HCT116 (cell line): Measurements from ENCODE around the gene HDHD5. TPM values are rescaled to one million over a fixed set of nuclear protein-coding genes. Genes with fewer than 3 reads are reported as not detected.

ENCODE experiments used
- ATAC-seq: fragments of 200-7000 bp; cut with Tn5 transposase; 2 replicates; pipeline ENCODE4 v1.9.1; 2020; ENCODE audit warnings: mild to moderate bottlenecking, moderate library complexity
- BruUV-seq: library from RNA; stranded (reverse); fragments of 400-500 nt; replicated peaks from 2 replicates; lab custom pipeline; 2021; lab: Mats Ljungman, UMichigan
- CTCF ChIA-PET: fragments of 300-600 bp; sonication (Branson Sonifier 250); formaldehyde crosslinking; loops from one replicate; lab custom pipeline; 2021; ENCODE audit warnings: antibody characterized with exemption; lab: Charles Lee
- POLR2A ChIA-PET: fragments of 300-600, 350-600 bp; sonication (Branson Sonifier 250); formaldehyde crosslinking; loops from one replicate; lab custom pipeline; 2021; ENCODE audit warnings: antibody characterized with exemption; lab: Charles Lee
- RAD21 ChIA-PET, 2 experiments: fragments of 300-600 bp; sonication (Branson Sonifier 250); formaldehyde crosslinking; loops; one replicate each; lab custom pipeline; 2023; ENCODE audit warnings: low total read pairs in 2 of 2; ENCODE audit not compliant: uncharacterized antibody in 2 of 2, unreplicated experiment in 2 of 2, low non-redundant PET in 1 of 2; lab: Charles Lee
- DNase-seq: peaks from one replicate; pipeline ENCODE4 v3.0.0-alpha.2; 2010; ENCODE audit warnings: low read depth, low spot score
- H2AFZ ChIP-seq: fragments of 200-600 bp; shearing (Covaris generic), sonication (generic); 2 replicates; pipeline ENCODE4 v1.6.1; 2017; ENCODE audit warnings: low read depth, mixed run types, mixed read lengths, antibody characterized with exemption, low read length; ENCODE audit not compliant: poor library complexity, severe bottlenecking
- H3K27ac ChIP-seq: 2 replicates; pipeline ENCODE4 v1.5.1; 2012; ENCODE audit warnings: low read depth, low read length
- H3K27me3 ChIP-seq: fragments of 200-600 bp; sonication (generic); 2 replicates; pipeline ENCODE4 v1.6.1; 2016; ENCODE audit warnings: mixed run types, low read length, mixed read lengths; ENCODE audit not compliant: insufficient read depth
- H3K36me3 ChIP-seq, 2 experiments: fragments of 200-500 bp in 1 of 2; fragments of 200-600 bp in 1 of 2; sonication (Bioruptor generic) in 1 of 2; sonication (generic) in 1 of 2; 2 replicates each; pipeline versions ENCODE4 v1.5.1 to v1.6.1; 2014 to 2016; ENCODE audit warnings: low read length in 2 of 2, inconsistent platforms in 1 of 2, mixed read lengths in 1 of 2, mixed run types in 1 of 2; ENCODE audit not compliant: insufficient read depth in 2 of 2, control insufficient read depth in 1 of 2
- H3K4me1 ChIP-seq, 2 experiments: fragments of 200-600 bp in 1 of 2; sonication (generic) in 1 of 2; 2 replicates each; pipeline versions ENCODE4 v1.5.1 to v1.6.1; 2012 to 2017; ENCODE audit warnings: low read length in 2 of 2, inconsistent platforms in 1 of 2, mild to moderate bottlenecking in 1 of 2, mixed read lengths in 1 of 2, mixed run types in 1 of 2, moderate library complexity in 1 of 2; ENCODE audit not compliant: insufficient read depth in 2 of 2, control insufficient read depth in 1 of 2
- H3K4me2 ChIP-seq: fragments of 200-600 bp; sonication (generic); 2 replicates; pipeline ENCODE4 v1.6.1; 2017; ENCODE audit warnings: mixed run types, low read length, mixed read lengths
- H3K4me3 ChIP-seq, 2 experiments: fragments of 200-600 bp in 1 of 2; sonication (generic) in 1 of 2; replicated peaks in 1 of 2; 2 replicates each; pipeline ENCODE4 v1.5.1; 2011 to 2016; ENCODE audit warnings: low read length in 2 of 2, control low read depth in 1 of 2, low read depth in 1 of 2, mild to moderate bottlenecking in 1 of 2, mixed read lengths in 1 of 2, mixed run types in 1 of 2
- H3K79me2 ChIP-seq: fragments of 200-600 bp; sonication (generic); 2 replicates; pipeline ENCODE4 v1.6.1; 2017; ENCODE audit warnings: mild to moderate bottlenecking, mixed run types, low read length, moderate library complexity, mixed read lengths; ENCODE audit not compliant: insufficient read depth
- H3K9ac ChIP-seq: fragments of 200-600 bp; sonication (generic); 2 replicates; pipeline ENCODE4 v1.6.1; 2016; ENCODE audit warnings: low read length, mixed read lengths
- H3K9me2 ChIP-seq: fragments of 200-600 bp; sonication (generic), shearing (Covaris generic); 2 replicates; pipeline ENCODE4 v1.6.1; 2017; ENCODE audit warnings: mixed run types, mild to moderate bottlenecking, moderate library complexity; ENCODE audit not compliant: insufficient read depth
- H3K9me3 ChIP-seq, 2 experiments: fragments of 200-500 bp in 1 of 2; fragments of 200-600 bp in 1 of 2; sonication (Bioruptor generic) in 1 of 2; sonication (generic) in 1 of 2; 2 replicates each; pipeline ENCODE4 v1.6.1; 2014 to 2017; ENCODE audit warnings: low read length in 2 of 2, mixed read lengths in 2 of 2, inconsistent platforms in 1 of 2, low read depth in 1 of 2, mild to moderate bottlenecking in 1 of 2, mixed run types in 1 of 2, moderate library complexity in 1 of 2; ENCODE audit not compliant: control insufficient read depth in 1 of 2, insufficient read depth in 1 of 2
- H4K20me1 ChIP-seq: fragments of 200-600 bp; sonication (generic), shearing (Covaris generic); 2 replicates; pipeline ENCODE4 v1.6.1; 2017; ENCODE audit warnings: mixed run types, mild to moderate bottlenecking, moderate library complexity; ENCODE audit not compliant: insufficient read depth
- CBX3 ChIP-seq: IDR thresholded peaks from 2 replicates; pipeline ENCODE4 v1.6.1; 2012; ENCODE audit warnings: low read depth
- EGR1 ChIP-seq: IDR thresholded peaks from 2 replicates; pipeline ENCODE4 v1.6.1; 2012; ENCODE audit warnings: low read depth
- ELF1 ChIP-seq: IDR thresholded peaks from 2 replicates; pipeline ENCODE4 v1.6.1; 2012; ENCODE audit warnings: low read depth, borderline replicate concordance
- FOSL1 ChIP-seq: IDR thresholded peaks from 2 replicates; pipeline ENCODE4 v1.6.1; 2012; ENCODE audit warnings: low read depth
- JUND ChIP-seq: IDR thresholded peaks from 2 replicates; pipeline ENCODE4 v1.6.1; 2012
- POLR2A ChIP-seq: IDR thresholded peaks from 2 replicates; pipeline ENCODE4 v1.7.0; 2011; ENCODE audit warnings: borderline replicate concordance; ENCODE audit not compliant: insufficient read depth, insufficient read length; ENCODE audit errors: extremely low read depth
- SIN3A ChIP-seq: IDR thresholded peaks from 2 replicates; pipeline ENCODE4 v1.6.1; 2012; ENCODE audit warnings: low read depth
- SRF ChIP-seq: IDR thresholded peaks from 2 replicates; pipeline ENCODE4 v1.6.1; 2012; ENCODE audit warnings: low read depth
- TCF7L2 ChIP-seq: IDR thresholded peaks from 2 replicates; pipeline ENCODE4 v1.7.0; 2011; ENCODE audit warnings: borderline replicate concordance, inconsistent platforms; ENCODE audit not compliant: insufficient read depth, insufficient read length; ENCODE audit errors: extremely low read depth
- YY1 ChIP-seq: IDR thresholded peaks from 2 replicates; pipeline ENCODE4 v1.6.1; 2011; ENCODE audit warnings: low read length, low read depth, moderate library complexity, mild to moderate bottlenecking; ENCODE audit not compliant: insufficient replicate concordance; ENCODE audit errors: extremely low read depth
- ZBTB33 ChIP-seq: IDR thresholded peaks from 2 replicates; pipeline ENCODE4 v1.6.1; 2011; ENCODE audit warnings: mild to moderate bottlenecking, low read length, moderate library complexity; ENCODE audit not compliant: insufficient replicate concordance; ENCODE audit errors: extremely low read depth
- ZFX ChIP-seq: fragments of 450-650 bp; IDR thresholded peaks from 2 replicates; pipeline ENCODE4 v1.6.1; 2017
- intact Hi-C: fragments of 100-400 bp; cut with micrococcal nuclease; formaldehyde crosslinking; loops from 2 replicates; pipeline ENCODE4 v1.10.0; 2022
- total RNA-seq: library from RNA; stranded (reverse); gene quantifications from one replicate; pipeline ENCODE4 v1.2.1, GENCODE V29; 2021; ENCODE audit not compliant: unreplicated experiment
- TF ChIP-seq, protein P1 (sequence below): IDR thresholded peaks from 2 replicates; pipeline ENCODE4 v1.6.1; 2012; ENCODE audit warnings: low read depth
- TF ChIP-seq, protein P2 (sequence below), 3 experiments: fragments of 200-600 bp in 1 of 3; sonication (generic) in 1 of 3; IDR thresholded peaks in 2 of 3; conservative IDR thresholded peaks in 1 of 3; 2 replicates each; pipeline ENCODE4 v1.5.1; 2012 to 2017; ENCODE audit warnings: low read depth in 2 of 3, low read length in 2 of 3, antibody characterized with exemption in 1 of 3, borderline replicate concordance in 1 of 3, control low read depth in 1 of 3, mild to moderate bottlenecking in 1 of 3, mixed read lengths in 1 of 3, mixed run types in 1 of 3, moderate library complexity in 1 of 3; ENCODE audit not compliant: insufficient read depth in 1 of 3
- TF ChIP-seq, protein P3 (sequence below): IDR thresholded peaks from 2 replicates; pipeline ENCODE4 v1.6.1; 2012

The HDHD5 gene
- total RNA-seq, 1 experiment from 2014 or later: 70.1 TPM

- DNase-seq: no peak
- Histone ChIP-seq H3K4me1 (no peaks in the 10 kb centered on the region), H2AFZ (no peak overlapping the region), H3K9ac (no peak overlapping the region), H3K36me3 (peaks cover 12 to 16% of the 10 kb centered on the region in 2 experiments; a peak in 2 of 4 replicates), H3K9me2 (no peaks in the 10 kb centered on the region), H3K27me3 (no peaks in the 10 kb centered on the region), H3K27ac (no peak overlapping the region), H4K20me1 (no peaks in the 10 kb centered on the region), H3K79me2 (no peaks in the 10 kb centered on the region), H3K9me3 (no peaks in the 10 kb centered on the region), H3K4me2 (no peak overlapping the region), H3K4me3 (no peak overlapping the region)
- ChIA-PET CTCF (no interaction called here), RAD21 (no interaction called here), POLR2A (no interaction called here)
- no TSS peak for BruUV-seq
- intact Hi-C loops: no loop called here
- ATAC-seq: no peak
- TF ChIP-seq YY1: no peak
- TF ChIP-seq ZFX: no peak
- TF ChIP-seq, protein P1, sequence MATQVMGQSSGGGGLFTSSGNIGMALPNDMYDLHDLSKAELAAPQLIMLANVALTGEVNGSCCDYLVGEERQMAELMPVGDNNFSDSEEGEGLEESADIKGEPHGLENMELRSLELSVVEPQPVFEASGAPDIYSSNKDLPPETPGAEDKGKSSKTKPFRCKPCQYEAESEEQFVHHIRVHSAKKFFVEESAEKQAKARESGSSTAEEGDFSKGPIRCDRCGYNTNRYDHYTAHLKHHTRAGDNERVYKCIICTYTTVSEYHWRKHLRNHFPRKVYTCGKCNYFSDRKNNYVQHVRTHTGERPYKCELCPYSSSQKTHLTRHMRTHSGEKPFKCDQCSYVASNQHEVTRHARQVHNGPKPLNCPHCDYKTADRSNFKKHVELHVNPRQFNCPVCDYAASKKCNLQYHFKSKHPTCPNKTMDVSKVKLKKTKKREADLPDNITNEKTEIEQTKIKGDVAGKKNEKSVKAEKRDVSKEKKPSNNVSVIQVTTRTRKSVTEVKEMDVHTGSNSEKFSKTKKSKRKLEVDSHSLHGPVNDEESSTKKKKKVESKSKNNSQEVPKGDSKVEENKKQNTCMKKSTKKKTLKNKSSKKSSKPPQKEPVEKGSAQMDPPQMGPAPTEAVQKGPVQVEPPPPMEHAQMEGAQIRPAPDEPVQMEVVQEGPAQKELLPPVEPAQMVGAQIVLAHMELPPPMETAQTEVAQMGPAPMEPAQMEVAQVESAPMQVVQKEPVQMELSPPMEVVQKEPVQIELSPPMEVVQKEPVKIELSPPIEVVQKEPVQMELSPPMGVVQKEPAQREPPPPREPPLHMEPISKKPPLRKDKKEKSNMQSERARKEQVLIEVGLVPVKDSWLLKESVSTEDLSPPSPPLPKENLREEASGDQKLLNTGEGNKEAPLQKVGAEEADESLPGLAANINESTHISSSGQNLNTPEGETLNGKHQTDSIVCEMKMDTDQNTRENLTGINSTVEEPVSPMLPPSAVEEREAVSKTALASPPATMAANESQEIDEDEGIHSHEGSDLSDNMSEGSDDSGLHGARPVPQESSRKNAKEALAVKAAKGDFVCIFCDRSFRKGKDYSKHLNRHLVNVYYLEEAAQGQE: no peak
- TF ChIP-seq CBX3: no peak
- TF ChIP-seq FOSL1: no peak
- no peak for TF ChIP-seq SRF
- TF ChIP-seq ELF1: no peak
- no peak for TF ChIP-seq POLR2A
- TF ChIP-seq JUND: no peak
- TF ChIP-seq, protein P2, sequence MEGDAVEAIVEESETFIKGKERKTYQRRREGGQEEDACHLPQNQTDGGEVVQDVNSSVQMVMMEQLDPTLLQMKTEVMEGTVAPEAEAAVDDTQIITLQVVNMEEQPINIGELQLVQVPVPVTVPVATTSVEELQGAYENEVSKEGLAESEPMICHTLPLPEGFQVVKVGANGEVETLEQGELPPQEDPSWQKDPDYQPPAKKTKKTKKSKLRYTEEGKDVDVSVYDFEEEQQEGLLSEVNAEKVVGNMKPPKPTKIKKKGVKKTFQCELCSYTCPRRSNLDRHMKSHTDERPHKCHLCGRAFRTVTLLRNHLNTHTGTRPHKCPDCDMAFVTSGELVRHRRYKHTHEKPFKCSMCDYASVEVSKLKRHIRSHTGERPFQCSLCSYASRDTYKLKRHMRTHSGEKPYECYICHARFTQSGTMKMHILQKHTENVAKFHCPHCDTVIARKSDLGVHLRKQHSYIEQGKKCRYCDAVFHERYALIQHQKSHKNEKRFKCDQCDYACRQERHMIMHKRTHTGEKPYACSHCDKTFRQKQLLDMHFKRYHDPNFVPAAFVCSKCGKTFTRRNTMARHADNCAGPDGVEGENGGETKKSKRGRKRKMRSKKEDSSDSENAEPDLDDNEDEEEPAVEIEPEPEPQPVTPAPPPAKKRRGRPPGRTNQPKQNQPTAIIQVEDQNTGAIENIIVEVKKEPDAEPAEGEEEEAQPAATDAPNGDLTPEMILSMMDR (IDR thresholded peaks at IDR 0.05 in 2 of 3, conservative IDR thresholded peaks at IDR 0.05 in 1 of 3; ENCODE audit: borderline replicate concordance in 1 of 3, insufficient read depth in 1 of 3, low read depth in 2 of 3, low read length in 2 of 3): no peak
- TF ChIP-seq, protein P3, sequence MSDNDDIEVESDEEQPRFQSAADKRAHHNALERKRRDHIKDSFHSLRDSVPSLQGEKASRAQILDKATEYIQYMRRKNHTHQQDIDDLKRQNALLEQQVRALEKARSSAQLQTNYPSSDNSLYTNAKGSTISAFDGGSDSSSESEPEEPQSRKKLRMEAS: no peak
- TF ChIP-seq ZBTB33: no peak
- no peak for TF ChIP-seq SIN3A
- no peak for TF ChIP-seq EGR1
- no peak for TF ChIP-seq TCF7L2
Measured at GRCh38 chr22:17105143-17106129, 53.6 kb downstream of the HDHD5 start.
